Ovary (tissue), 9 donors: ENCODE measurements around the gene PPP1R14C. TPM values are rescaled to one million over a fixed set of nuclear protein-coding genes. Genes with fewer than 3 reads are reported as not detected.

Experiments
- DNase-seq, 5 donors: peaks; one replicate each; pipeline ENCODE4 v3.0.0-alpha.2; 2019 to 2020
- H3K27ac ChIP-seq, 2 donors: fragments of 200-600 bp; one replicate each; pipeline versions ENCODE4 v1.5.1 to v1.8.0; 2019 to 2022
- H3K27me3 ChIP-seq: fragments of 200-600 bp; one replicate; pipeline ENCODE4 v1.8.0; 2022
- H3K36me3 ChIP-seq: fragments of 200-600 bp; sonication (generic); one replicate; pipeline ENCODE4 v1.5.1; 2019
- H3K4me1 ChIP-seq: one replicate; pipeline ENCODE4 v1.8.1; 2013; ENCODE audit warnings: mild to moderate bottlenecking, moderate library complexity; ENCODE audit not compliant: insufficient read depth
- H3K4me3 ChIP-seq: fragments of 200-600 bp; sonication (generic); one replicate; pipeline ENCODE4 v1.5.1; 2017
- H3K9me3 ChIP-seq, 2 donors: fragments of 200-600 bp in 1 of 2; sonication (generic) in 1 of 2; one replicate each; pipeline versions ENCODE4 v1.5.1 to v1.8.1; 2013 to 2019; ENCODE audit warnings: mild to moderate bottlenecking in 1 of 2, moderate library complexity in 1 of 2
- CTCF ChIP-seq, 3 donors: fragments of 450-650 bp in 2 of 3; fragments of 200-600 bp in 1 of 3; IDR thresholded peaks; one replicate each; pipeline versions ENCODE4 v1.5.1 to v1.8.0; 2016 to 2022; ENCODE audit warnings: antibody characterized with exemption in 3 of 3, mild to moderate bottlenecking in 1 of 3
- EP300 ChIP-seq: sonication (generic); formaldehyde crosslinking; IDR thresholded peaks from one replicate; pipeline ENCODE4 v1.6.1; 2017; ENCODE audit warnings: antibody characterized with exemption
- POLR2A ChIP-seq: fragments of 450-650 bp; IDR thresholded peaks from one replicate; pipeline ENCODE4 v1.6.1; 2017; ENCODE audit warnings: antibody characterized with exemption, mild to moderate bottlenecking, moderate library complexity
- WGBS, 3 donors: extraction: QIAGEN DNeasy Blood & Tissue Kit in 1 of 3; methylation state at CpG; one replicate each; pipeline versions ENCODE4 v1.1.5 to v1.1.7; 2013 to 2017; 5-methylcytosine and 5-hydroxymethylcytosine counted together
- intact Hi-C, 4 donors: fragments of 100-400 bp; cut with DNase I; formaldehyde crosslinking; loops; one replicate each; pipeline versions ENCODE4 v1.11.0 to v1.15.1; 2022 to 2023
- polyA plus RNA-seq, 2 donors: library from polyadenylated mRNA; stranded (reverse); fragments of 200-250 nt in 1 of 2; fragments of 350-450 nt in 1 of 2; fragmentation: Illumina TruSeq in 1 of 2; extraction: RNeasy Lipid Tissue Mini Kit (QIAGEN cat#74804) in 1 of 2; gene quantifications; one replicate each; pipeline ENCODE4 v1.2.3, GENCODE V29; 2013 to 2014
- total RNA-seq, 7 donors: library from RNA; depleted of rRNA in 2 of 7; stranded (reverse); fragments of >200 nt in 2 of 7; fragmentation: NEBNext Ultra II Directional in 3 of 7; extraction: Animal tissue kit (Norgen Biotek cat#: 25700) in 3 of 7; gene quantifications; one replicate each; pipeline versions ENCODE4 v1.1.0 to v1.2.4, GENCODE V29; 2016 to 2023
- donor health status: DM: no; HTN: no; CAD: no; lungs with moderate emphysema.
- donor health status: DM: no; HTN: no; CAD: no.
- donor health status: Bipolar disorder and iron deficiency.
- donor health status: DM: yes; HTN: yes; CAD: no.
- donor health status: DM: no; HTN: no; CAD: no.
- donor health status: DM: yes; HTN: yes; CAD: no.

The PPP1R14C gene
- total and polyA plus RNA-seq, 9 donors = 0.12 to 8.6 (median 0.40) TPM; not detected in 2

GRCh38 chr6:150202404-150202803, 59.6 kb downstream of the PPP1R14C start:
- intact Hi-C loops = no loop called here
- Histone ChIP-seq H3K4me3 (no peak overlapping the region), H3K4me1 (no peaks in the 10 kb centered on the region), H3K27me3 (no peaks in the 10 kb centered on the region), H3K9me3 (no peaks in the 10 kb centered on the region), H3K36me3 (no peaks in the 10 kb centered on the region), H3K27ac (no peak overlapping the region)
- 86 to 91% (median 90%) methylated on average over 8 of the region's 8 CpGs for WGBS, 3 donors
- no peak for TF ChIP-seq CTCF (IDR thresholded peaks at IDR 0.05)
- no peak for TF ChIP-seq EP300
- no peak for TF ChIP-seq POLR2A
- no peak for DNase-seq

- no peak for TF ChIP-seq EP300
- no peak for TF ChIP-seq CTCF (IDR thresholded peaks at IDR 0.05)
- no peak for TF ChIP-seq POLR2A
- H3K4me1 ChIP-seq = no peaks in the 10 kb centered on the region
- 75 to 86% (median 81%) methylated on average over 3 of the region's 3 CpGs for WGBS, 3 donors
- H3K27ac ChIP-seq = no peak overlapping the region
- H3K9me3 ChIP-seq = no peaks in the 10 kb centered on the region
- intact Hi-C loops = no loop called here
- DNase-seq = no peak
- H3K27me3 ChIP-seq = no peaks in the 10 kb centered on the region
- no peaks in the 10 kb centered on the region for H3K36me3 ChIP-seq
- no peak overlapping the region for H3K4me3 ChIP-seq
Measured at GRCh38 chr6:150202934-150203333, 60.1 kb downstream of the PPP1R14C start.

- Histone ChIP-seq H3K27me3 (no peaks in the 10 kb centered on the region), H3K4me1 (no peaks in the 10 kb centered on the region), H3K4me3 (no peak overlapping the region), H3K9me3 (no peaks in the 10 kb centered on the region), H3K36me3 (no peaks in the 10 kb centered on the region), H3K27ac (no peak overlapping the region)
- 95 to 97% (median 95%) methylated on average over 12 of the region's 12 CpGs for WGBS, 3 donors
- no peak for TF ChIP-seq CTCF (IDR thresholded peaks at IDR 0.05)
- TF ChIP-seq POLR2A = no peak
- TF ChIP-seq EP300 = no peak
- intact Hi-C loops = no loop called here
- no peak for DNase-seq
Measured at GRCh38 chr6:150203378-150203777, 60.5 kb downstream of the PPP1R14C start.

- intact Hi-C loops = no loop called here
- H3K36me3 ChIP-seq = no peaks in the 10 kb centered on the region
- 85 to 92% (median 89%) methylated on average over 22 of the region's 22 CpGs for WGBS, 3 donors
Measured at GRCh38 chr6:150203871-150204545, 61.2 kb downstream of the PPP1R14C start.

More at GRCh38 chr6:150203871-150204545, 61.2 kb downstream of the PPP1R14C start:
- no peak overlapping the region for H3K27ac ChIP-seq
- H3K4me1 ChIP-seq = no peaks in the 10 kb centered on the region
- no peak for DNase-seq
- TF ChIP-seq POLR2A (no peak), CTCF (IDR thresholded peaks at IDR 0.05) (no peak), EP300 (no peak)
- no peaks in the 10 kb centered on the region for H3K9me3 ChIP-seq
- no peak overlapping the region for H3K4me3 ChIP-seq
- H3K27me3 ChIP-seq = no peaks in the 10 kb centered on the region
